Subcutaneous abdominal adipose tissue (tissue), 5 donors: Measurements from ENCODE around the gene KRTAP10-10.

ENCODE experiments used
- H3K27ac ChIP-seq: one replicate; pipeline ENCODE4 v1.7.0; 2013; ENCODE audit warnings: low read depth, mild to moderate bottlenecking, inconsistent platforms, low read length, moderate library complexity
- H3K27me3 ChIP-seq, 5 donors: one replicate each; pipeline ENCODE4 v1.7.0; 2013; ENCODE audit warnings: low read length in 5 of 5, inconsistent platforms in 1 of 5; ENCODE audit not compliant: control insufficient read depth in 5 of 5, insufficient read depth in 4 of 5
- H3K36me3 ChIP-seq, 5 donors: one replicate each; pipeline ENCODE4 v1.7.0; 2013; ENCODE audit warnings: low read length in 5 of 5; ENCODE audit not compliant: control insufficient read depth in 5 of 5, insufficient read depth in 5 of 5
- H3K4me1 ChIP-seq, 5 donors: one replicate each; pipeline ENCODE4 v1.7.0; 2013; ENCODE audit warnings: low read length in 5 of 5, mild to moderate bottlenecking in 3 of 5, moderate library complexity in 1 of 5; ENCODE audit not compliant: control insufficient read depth in 5 of 5, insufficient read depth in 5 of 5
- H3K4me3 ChIP-seq, 5 donors: one replicate each; pipeline ENCODE4 v1.7.0; 2013; ENCODE audit warnings: low read length in 5 of 5, low read depth in 1 of 5
- H3K9ac ChIP-seq, 5 donors: one replicate each; pipeline ENCODE4 v1.7.0; 2013; ENCODE audit warnings: low read length in 5 of 5, mild to moderate bottlenecking in 4 of 5, moderate library complexity in 3 of 5
- H3K9me3 ChIP-seq, 5 donors: one replicate each; pipeline ENCODE4 v1.7.0; 2013; ENCODE audit warnings: low read length in 5 of 5; ENCODE audit not compliant: control insufficient read depth in 5 of 5
- donor health status: healthy.
- donor health status: healthy.
- donor health status: healthy.
- donor health status: healthy.
- donor health status: healthy.

KRTAP10-10 gene

DNA sequence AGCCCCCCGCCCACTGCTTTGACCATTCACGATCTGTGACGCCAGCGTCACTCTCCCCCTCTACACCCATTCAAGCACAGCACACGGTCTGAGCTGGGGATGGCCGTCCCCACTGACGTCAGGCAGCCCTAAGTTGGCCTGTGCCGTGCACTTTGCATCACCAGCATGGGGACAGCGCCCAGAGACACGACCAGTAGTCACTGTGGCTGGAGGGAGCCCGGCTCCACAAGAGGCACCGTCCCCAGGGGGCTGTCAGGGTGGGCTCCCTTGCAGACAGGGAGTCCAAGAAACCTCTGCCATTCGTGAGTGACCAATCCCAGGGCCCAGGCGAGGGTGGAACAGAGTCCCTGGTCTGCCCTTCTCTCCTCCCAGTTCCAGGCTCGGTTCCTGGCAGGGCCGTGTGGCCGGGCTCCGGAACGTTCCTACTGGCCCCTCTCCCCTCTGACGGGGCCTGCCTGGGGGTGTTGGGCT, 23.0 kb upstream of the KRTAP10-10 start:
- Histone ChIP-seq H3K36me3 (no peaks in the 10 kb centered on the region), H3K27me3 (peaks cover 4 to 29% (median 21%) of the 10 kb centered on the region in 5 donors), H3K9me3 (peaks cover 2 to 26% (median 20%) of the 10 kb centered on the region in 5 donors), H3K4me1 (peaks cover 0 to 5% (median 3%) of the 10 kb centered on the region in 5 donors), H3K4me3 (no peak overlapping the region), H3K27ac (no peak overlapping the region), H3K9ac (no peak overlapping the region)

- Histone ChIP-seq H3K27me3 (peaks cover 4 to 29% (median 21%) of the 10 kb centered on the region in 5 donors), H3K27ac (no peak overlapping the region), H3K9ac (no peak overlapping the region), H3K4me1 (peaks cover 0 to 5% (median 3%) of the 10 kb centered on the region in 5 donors), H3K9me3 (peaks cover 0 to 20% (median 16%) of the 10 kb centered on the region in 5 donors), H3K4me3 (no peak overlapping the region), H3K36me3 (no peaks in the 10 kb centered on the region)
Measured at GRCh38 chr21:44614961-44615391, 22.2 kb upstream of the KRTAP10-10 start.

DNA sequence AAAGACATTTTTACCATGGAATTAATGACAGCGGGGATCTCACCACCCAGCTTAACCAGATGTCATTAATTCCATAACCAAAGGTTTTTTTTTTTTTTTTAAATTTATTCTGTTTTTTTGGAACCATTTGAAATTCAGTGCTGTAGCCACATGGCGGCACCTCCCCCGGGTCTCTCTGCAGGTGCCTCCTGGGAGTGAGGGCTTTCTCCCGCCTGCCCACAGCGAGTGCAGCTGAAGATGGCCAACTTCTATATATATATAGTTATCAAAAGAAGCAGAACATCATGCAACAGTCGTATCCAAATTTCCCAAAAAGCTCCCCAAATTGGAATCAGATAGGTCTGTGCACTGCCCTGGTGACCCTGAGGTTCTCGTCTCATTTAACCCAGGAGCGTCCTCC, 21.7 kb upstream of the KRTAP10-10 start:
- Histone ChIP-seq H3K4me3 (no peak overlapping the region), H3K9ac (no peak overlapping the region), H3K27me3 (peaks cover 4 to 29% (median 21%) of the 10 kb centered on the region in 5 donors), H3K36me3 (no peaks in the 10 kb centered on the region), H3K9me3 (peaks cover 0 to 16% (median 12%) of the 10 kb centered on the region in 5 donors), H3K4me1 (peaks cover 0 to 5% (median 3%) of the 10 kb centered on the region in 5 donors), H3K27ac (no peak overlapping the region)

- H3K9me3 ChIP-seq, result peaks cover 0 to 13% (median 10%) of the 10 kb centered on the region in 5 donors
- H3K36me3 ChIP-seq, result no peaks in the 10 kb centered on the region
- H3K27me3 ChIP-seq, result peaks cover 4 to 29% (median 21%) of the 10 kb centered on the region in 5 donors
- H3K27ac ChIP-seq, result no peak overlapping the region
- no peak overlapping the region for H3K9ac ChIP-seq
- H3K4me1 ChIP-seq, result peaks cover 0 to 5% (median 3%) of the 10 kb centered on the region in 5 donors
- H3K4me3 ChIP-seq, result no peak overlapping the region
Measured at GRCh38 chr21:44615911-44616590, 21.1 kb upstream of the KRTAP10-10 start.

DNA sequence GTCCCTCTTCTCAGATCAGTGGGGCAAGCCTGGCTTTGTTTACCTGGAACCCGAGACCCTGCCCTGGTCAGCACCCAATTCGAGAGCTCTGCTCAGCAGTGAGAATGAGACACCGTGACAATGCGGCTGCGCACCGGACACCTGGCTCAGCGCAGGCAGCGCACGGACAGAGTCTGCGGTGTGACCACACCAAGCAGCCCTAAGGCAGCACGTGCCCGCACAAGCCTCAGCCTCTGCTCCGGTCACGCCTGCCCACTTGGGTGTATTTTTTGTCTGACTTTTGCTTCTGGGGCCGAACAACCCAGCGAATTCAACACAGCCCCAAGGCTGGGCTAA, 20.6 kb upstream of the KRTAP10-10 start:
- no peak overlapping the region for H3K4me3 ChIP-seq
- peaks cover 4 to 29% (median 21%) of the 10 kb centered on the region in 5 donors for H3K27me3 ChIP-seq
- no peak overlapping the region for H3K9ac ChIP-seq
- peaks cover 0 to 9% (median 6%) of the 10 kb centered on the region in 5 donors for H3K9me3 ChIP-seq
- no peaks in the 10 kb centered on the region for H3K36me3 ChIP-seq
- no peak overlapping the region for H3K27ac ChIP-seq
- H3K4me1 ChIP-seq, result peaks cover 0 to 5% (median 3%) of the 10 kb centered on the region in 5 donors

GRCh38 chr21:44617071-44617501, 20.1 kb upstream of the KRTAP10-10 start:
- H3K27me3 ChIP-seq, result peaks cover 4 to 26% (median 17%) of the 10 kb centered on the region in 5 donors
- no peaks in the 10 kb centered on the region for H3K36me3 ChIP-seq
- H3K9me3 ChIP-seq, result peaks cover 0 to 4% (median 1%) of the 10 kb centered on the region in 5 donors
- peaks cover 0 to 5% (median 3%) of the 10 kb centered on the region in 5 donors for H3K4me1 ChIP-seq
- no peak overlapping the region for H3K9ac ChIP-seq
- no peak overlapping the region for H3K27ac ChIP-seq
- H3K4me3 ChIP-seq, result no peak overlapping the region

GRCh38 chr21:44618504-44618903, 18.7 kb upstream of the KRTAP10-10 start:
- H3K4me1 ChIP-seq, result peaks cover 0 to 5% (median 3%) of the 10 kb centered on the region in 5 donors
- H3K27me3 ChIP-seq, result peaks cover 4 to 18% (median 10%) of the 10 kb centered on the region in 5 donors
- H3K27ac ChIP-seq, result no peak overlapping the region
- no peaks in the 10 kb centered on the region for H3K36me3 ChIP-seq
- no peak overlapping the region for H3K9ac ChIP-seq
- H3K4me3 ChIP-seq, result no peak overlapping the region
- H3K9me3 ChIP-seq, result peaks cover under 1 to 14% (median 6%) of the 10 kb centered on the region in 5 donors

DNA sequence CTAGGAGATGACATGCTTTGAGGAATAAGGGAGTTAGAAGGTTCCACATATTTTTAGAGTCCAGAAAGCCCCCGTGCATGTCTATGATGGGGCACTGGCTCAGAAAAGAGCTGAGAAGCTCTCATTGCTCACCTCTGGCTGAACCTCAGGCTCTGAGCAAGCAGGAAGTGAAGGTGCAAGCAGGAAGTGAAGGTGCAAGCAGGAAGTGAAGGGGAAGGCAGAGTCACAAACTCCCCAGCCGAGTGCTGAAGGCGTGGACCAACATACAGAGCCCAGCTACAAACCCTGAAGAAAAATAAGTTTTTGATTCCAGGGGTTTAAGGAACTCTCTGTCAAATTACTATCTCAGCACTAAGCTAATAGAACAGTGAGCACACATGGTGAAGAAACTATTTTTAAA, 18.2 kb upstream of the KRTAP10-10 start:
- Histone ChIP-seq H3K9me3 (peaks cover 5 to 17% (median 8%) of the 10 kb centered on the region in 5 donors), H3K36me3 (no peaks in the 10 kb centered on the region), H3K4me3 (no peak overlapping the region), H3K4me1 (peaks cover 0 to 5% (median 3%) of the 10 kb centered on the region in 5 donors), H3K9ac (no peak overlapping the region), H3K27me3 (peaks cover 4 to 16% (median 10%) of the 10 kb centered on the region in 5 donors), H3K27ac (no peak overlapping the region)

DNA sequence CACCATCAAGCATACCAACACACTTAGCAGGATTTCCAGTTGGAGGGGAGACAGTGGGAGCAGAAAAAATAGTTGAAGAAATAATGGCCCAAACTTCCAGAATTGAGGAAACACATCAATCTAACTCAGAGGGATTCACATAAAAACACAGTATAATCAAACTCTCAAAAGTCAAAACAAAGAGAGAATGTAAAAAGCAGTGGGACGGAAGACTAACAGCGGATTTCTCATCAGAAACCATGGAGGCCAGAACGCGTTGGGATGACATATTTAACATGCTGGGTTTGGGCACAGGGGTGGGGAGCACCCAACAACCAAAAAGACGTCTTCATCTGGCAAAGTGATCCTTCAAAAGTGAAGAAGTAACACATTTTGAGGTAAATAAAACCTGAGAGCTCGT, 17.3 kb upstream of the KRTAP10-10 start:
- no peak overlapping the region for H3K9ac ChIP-seq
- no peaks in the 10 kb centered on the region for H3K36me3 ChIP-seq
- peaks cover 4 to 11% (median 5%) of the 10 kb centered on the region in 5 donors for H3K27me3 ChIP-seq
- peaks cover 7 to 23% (median 17%) of the 10 kb centered on the region in 5 donors for H3K9me3 ChIP-seq
- peaks cover 0 to 5% (median 3%) of the 10 kb centered on the region in 5 donors for H3K4me1 ChIP-seq
- no peak overlapping the region for H3K4me3 ChIP-seq
- no peak overlapping the region for H3K27ac ChIP-seq

DNA sequence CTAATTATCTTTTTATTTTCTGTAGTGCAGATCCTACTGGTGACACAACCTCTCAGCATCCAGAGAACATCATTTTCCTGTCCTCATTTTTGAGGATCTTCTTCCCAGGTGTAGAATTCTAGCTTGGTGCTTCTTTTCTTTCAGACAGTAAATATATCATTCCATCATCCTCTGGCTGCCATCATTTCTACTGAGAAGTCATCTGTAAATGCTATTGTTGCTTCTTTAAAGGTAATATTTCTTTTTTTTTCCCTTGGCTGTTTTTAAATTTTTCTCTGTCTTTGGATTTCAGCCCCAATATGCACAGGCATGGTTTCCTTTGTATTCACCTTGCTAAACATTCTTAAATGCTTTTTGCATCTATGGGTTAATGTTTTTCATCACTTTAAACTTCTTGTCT, 13.6 kb upstream of the KRTAP10-10 start:
- no peak overlapping the region for H3K4me3 ChIP-seq
- peaks cover 11 to 26% (median 12%) of the 10 kb centered on the region in 5 donors for H3K27me3 ChIP-seq
- peaks cover 7 to 26% (median 17%) of the 10 kb centered on the region in 5 donors for H3K9me3 ChIP-seq
- no peak overlapping the region for H3K27ac ChIP-seq
- H3K36me3 ChIP-seq, result no peaks in the 10 kb centered on the region
- peaks cover 0 to 8% (median 3%) of the 10 kb centered on the region in 5 donors for H3K4me1 ChIP-seq
- H3K9ac ChIP-seq, result no peak overlapping the region
